Measurements from ENCODE around the gene YBX2.

DNA sequence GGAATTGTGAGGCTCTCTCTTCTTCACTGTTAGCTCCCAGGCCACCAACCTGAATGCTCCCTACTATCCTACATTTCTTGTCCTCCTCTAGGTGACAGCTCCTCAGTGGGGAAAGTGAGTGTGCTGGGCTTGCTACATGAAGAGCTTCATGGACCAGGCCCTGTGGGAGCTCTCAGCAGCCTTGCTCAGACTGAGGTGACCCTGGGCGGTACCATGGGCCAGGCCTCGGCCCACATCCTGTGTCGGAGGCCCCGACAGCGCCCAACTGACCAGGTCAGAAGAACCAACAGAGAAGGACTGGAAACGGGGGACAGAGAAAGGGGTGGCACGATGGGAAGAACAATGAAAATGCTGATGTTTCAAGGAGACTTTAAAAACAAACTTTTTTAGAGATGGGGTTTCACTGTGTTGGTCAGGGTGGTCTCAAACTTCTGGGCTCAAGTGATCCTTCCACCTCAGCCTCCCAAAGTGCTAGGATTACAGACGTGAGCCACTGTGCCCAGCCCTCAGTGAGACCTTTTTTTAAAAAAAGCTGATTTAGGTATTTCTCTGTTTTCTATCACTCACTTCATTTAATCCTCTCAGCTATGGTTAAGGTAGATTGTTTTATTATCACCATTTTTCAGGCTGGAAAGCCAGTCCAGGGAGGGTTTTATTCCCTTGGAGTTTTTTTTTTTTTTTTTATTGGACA is 37.5 kb downstream of the YBX2 start:
- TF ChIP-seq FOXM1 (IDR thresholded peaks at IDR 0.05; ENCODE audit: borderline replicate concordance) (no peak), ZNF384 (IDR thresholded peaks at IDR 0.05) (no peak), FOXK2 (IDR thresholded peaks at IDR 0.05) (no peak), FOXA1 (IDR thresholded peaks at IDR 0.05) (no peak), ELF4 (IDR thresholded peaks at IDR 0.05) (no peak), NFRKB (IDR thresholded peaks at IDR 0.05) (no peak), L3MBTL2 (conservative IDR thresholded peaks at IDR 0.05) (no peak), ARNT (IDR thresholded peaks at IDR 0.05) (no peak), SP1 (IDR thresholded peaks at IDR 0.05) (no peak), BHLHE40 (IDR thresholded peaks at IDR 0.05; ENCODE audit: borderline replicate concordance) (no peak), LEF1 (IDR thresholded peaks at IDR 0.05; ENCODE audit: borderline replicate concordance) (no peak)
- TF ChIP-seq, protein P1, sequence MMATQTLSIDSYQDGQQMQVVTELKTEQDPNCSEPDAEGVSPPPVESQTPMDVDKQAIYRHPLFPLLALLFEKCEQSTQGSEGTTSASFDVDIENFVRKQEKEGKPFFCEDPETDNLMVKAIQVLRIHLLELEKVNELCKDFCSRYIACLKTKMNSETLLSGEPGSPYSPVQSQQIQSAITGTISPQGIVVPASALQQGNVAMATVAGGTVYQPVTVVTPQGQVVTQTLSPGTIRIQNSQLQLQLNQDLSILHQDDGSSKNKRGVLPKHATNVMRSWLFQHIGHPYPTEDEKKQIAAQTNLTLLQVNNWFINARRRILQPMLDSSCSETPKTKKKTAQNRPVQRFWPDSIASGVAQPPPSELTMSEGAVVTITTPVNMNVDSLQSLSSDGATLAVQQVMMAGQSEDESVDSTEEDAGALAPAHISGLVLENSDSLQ (IDR thresholded peaks at IDR 0.05): no peak

Measured in HEK293T (cell line).